ENCODE data around the gene FBXO31.

FBXO31 gene

GRCh38 chr16:87322833-87323726 lies 60.5 kb downstream of the FBXO31 start:
- Histone ChIP-seq H3K9me3 (ENCODE audit: control insufficient read depth, low read length) (no peaks in the 10 kb centered on the region), H3K27ac (ENCODE audit: low read depth, low read length, severe bottlenecking) (no peak overlapping the region), H3K4me3 (ENCODE audit: extremely low read depth, insufficient read depth, low read length, poor library complexity, severe bottlenecking) (no peak overlapping the region), H3K36me3 (ENCODE audit: control insufficient read depth, insufficient read depth, low read length) (no peaks in the 10 kb centered on the region), H3K4me1 (ENCODE audit: control insufficient read depth, insufficient read depth, low read length, poor library complexity, severe bottlenecking) (peaks cover 18% of the 10 kb centered on the region)
- WGBS, 2 experiments (ENCODE audit: insufficient coverage in 2 of 2) = 92 to 95% methylated on average over 34 to 35 of the region's 35 CpGs

DNA sequence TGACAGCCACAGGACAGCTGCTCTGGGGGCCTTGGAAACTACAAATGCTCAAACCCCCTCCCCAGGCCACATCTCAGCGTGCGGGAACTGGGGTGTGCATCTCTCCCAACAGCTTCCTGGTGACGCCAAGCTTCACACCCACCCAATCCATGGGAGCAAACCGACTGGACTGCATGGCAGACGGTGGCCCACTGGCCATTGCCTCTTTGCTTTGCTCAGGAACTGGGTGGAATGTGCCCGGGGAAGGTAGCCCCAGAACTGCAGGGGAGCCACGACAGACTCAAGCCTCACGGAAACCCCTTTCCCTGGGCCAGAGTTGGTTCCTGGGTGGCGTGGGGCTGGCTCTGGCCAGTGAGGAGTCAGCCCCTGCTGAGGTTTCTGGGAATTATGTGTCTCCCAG lies 61.2 kb downstream of the FBXO31 start:
- Histone ChIP-seq H3K4me1 (ENCODE audit: control insufficient read depth, insufficient read depth, low read length, poor library complexity, severe bottlenecking) (peaks cover 18% of the 10 kb centered on the region), H3K36me3 (ENCODE audit: control insufficient read depth, insufficient read depth, low read length) (no peaks in the 10 kb centered on the region), H3K9me3 (ENCODE audit: control insufficient read depth, low read length) (no peaks in the 10 kb centered on the region), H3K27ac (ENCODE audit: low read depth, low read length, severe bottlenecking) (no peak overlapping the region), H3K4me3 (ENCODE audit: extremely low read depth, insufficient read depth, low read length, poor library complexity, severe bottlenecking) (no peak overlapping the region)
- 86 to 97% methylated on average over 4 to 7 of the region's 9 CpGs for WGBS, 2 experiments (ENCODE audit: insufficient coverage in 2 of 2)

GRCh38 chr16:87321336-87322107 lies 62.1 kb downstream of the FBXO31 start:
- Histone ChIP-seq H3K27ac (ENCODE audit: low read depth, low read length, severe bottlenecking) (no peak overlapping the region), H3K36me3 (ENCODE audit: control insufficient read depth, insufficient read depth, low read length) (no peaks in the 10 kb centered on the region), H3K4me1 (ENCODE audit: control insufficient read depth, insufficient read depth, low read length, poor library complexity, severe bottlenecking) (peaks cover 14% of the 10 kb centered on the region), H3K9me3 (ENCODE audit: control insufficient read depth, low read length) (no peaks in the 10 kb centered on the region), H3K4me3 (ENCODE audit: extremely low read depth, insufficient read depth, low read length, poor library complexity, severe bottlenecking) (no peak overlapping the region)
- WGBS, 2 experiments (ENCODE audit: insufficient coverage in 2 of 2) = 90 to 93% methylated on average over 8 to 13 of the region's 20 CpGs

- 94 to 95% methylated on average over 11 to 12 of the region's 12 CpGs for WGBS, 2 experiments (ENCODE audit: insufficient coverage in 2 of 2)
- Histone ChIP-seq H3K4me1 (ENCODE audit: control insufficient read depth, insufficient read depth, low read length, poor library complexity, severe bottlenecking) (peaks cover 6% of the 10 kb centered on the region), H3K4me3 (ENCODE audit: extremely low read depth, insufficient read depth, low read length, poor library complexity, severe bottlenecking) (no peak overlapping the region), H3K9me3 (ENCODE audit: control insufficient read depth, low read length) (no peaks in the 10 kb centered on the region), H3K36me3 (ENCODE audit: control insufficient read depth, insufficient read depth, low read length) (no peaks in the 10 kb centered on the region), H3K27ac (ENCODE audit: low read depth, low read length, severe bottlenecking) (no peak overlapping the region)
These were observed 62.9 kb downstream of the FBXO31 start for GRCh38 chr16:87320510-87321227.

GRCh38 chr16:87319997-87320491 lies 63.5 kb downstream of the FBXO31 start:
- H3K27ac ChIP-seq (ENCODE audit: low read depth, low read length, severe bottlenecking) = no peak overlapping the region
- H3K9me3 ChIP-seq (ENCODE audit: control insufficient read depth, low read length) = no peaks in the 10 kb centered on the region
- H3K36me3 ChIP-seq (ENCODE audit: control insufficient read depth, insufficient read depth, low read length) = no peaks in the 10 kb centered on the region
- H3K4me3 ChIP-seq (ENCODE audit: extremely low read depth, insufficient read depth, low read length, poor library complexity, severe bottlenecking) = no peak overlapping the region
- WGBS, 2 experiments (ENCODE audit: insufficient coverage in 2 of 2) = 92% methylated on average over 6 to 7 of the region's 7 CpGs
- no peaks in the 10 kb centered on the region for H3K4me1 ChIP-seq (ENCODE audit: control insufficient read depth, insufficient read depth, low read length, poor library complexity, severe bottlenecking)

DNA sequence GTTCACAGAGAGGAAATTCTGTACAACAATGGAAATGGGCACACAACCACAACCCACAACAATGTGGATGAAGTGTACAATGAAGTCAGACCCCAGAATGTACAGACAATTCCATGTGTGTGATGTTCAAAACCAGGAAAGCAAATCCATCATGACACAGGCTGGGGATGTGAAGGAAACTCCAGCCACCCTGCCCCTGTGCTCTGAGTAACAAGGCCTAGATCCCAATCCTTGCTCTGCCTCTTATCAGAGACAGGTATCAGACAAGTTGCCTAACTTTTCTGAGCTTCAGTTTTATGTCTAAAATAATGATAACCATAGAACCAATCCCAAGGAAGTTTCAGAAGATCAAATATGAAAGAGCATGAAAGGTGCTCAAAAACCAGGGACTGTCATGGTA lies 64.6 kb downstream of the FBXO31 start:
- Histone ChIP-seq H3K27ac (ENCODE audit: low read depth, low read length, severe bottlenecking) (no peak overlapping the region), H3K4me1 (ENCODE audit: control insufficient read depth, insufficient read depth, low read length, poor library complexity, severe bottlenecking) (no peaks in the 10 kb centered on the region), H3K9me3 (ENCODE audit: control insufficient read depth, low read length) (no peaks in the 10 kb centered on the region), H3K36me3 (ENCODE audit: control insufficient read depth, insufficient read depth, low read length) (no peaks in the 10 kb centered on the region), H3K4me3 (ENCODE audit: extremely low read depth, insufficient read depth, low read length, poor library complexity, severe bottlenecking) (no peak overlapping the region)

GRCh38 chr16:87317750-87318644 lies 65.6 kb downstream of the FBXO31 start:
- no peaks in the 10 kb centered on the region for H3K9me3 ChIP-seq (ENCODE audit: control insufficient read depth, low read length)
- H3K4me3 ChIP-seq (ENCODE audit: extremely low read depth, insufficient read depth, low read length, poor library complexity, severe bottlenecking) = peak overlapping the region; percentile 94
- H3K36me3 ChIP-seq (ENCODE audit: control insufficient read depth, insufficient read depth, low read length) = no peaks in the 10 kb centered on the region
- H3K27ac ChIP-seq (ENCODE audit: low read depth, low read length, severe bottlenecking) = peak overlapping the region; percentile 89
- no peaks in the 10 kb centered on the region for H3K4me1 ChIP-seq (ENCODE audit: control insufficient read depth, insufficient read depth, low read length, poor library complexity, severe bottlenecking)
- WGBS, 2 experiments (ENCODE audit: insufficient coverage in 2 of 2) = 21 to 29% methylated on average over 10 to 14 of the region's 28 CpGs

GRCh38 chr16:87316923-87317749 lies 66.4 kb downstream of the FBXO31 start, which contains the start of gene C16orf95:
Gene C16orf95, minus strand, starts transcription at chr16:87317392. Its CDS starts 150 bp downstream, at chr16:87317242.
- whole genome bisulfite sequencing, 2 experiments (ENCODE audit: insufficient coverage in 2 of 2) = 0 to 1% methylated on average over 38 to 55 of the region's 64 CpGs

DNA sequence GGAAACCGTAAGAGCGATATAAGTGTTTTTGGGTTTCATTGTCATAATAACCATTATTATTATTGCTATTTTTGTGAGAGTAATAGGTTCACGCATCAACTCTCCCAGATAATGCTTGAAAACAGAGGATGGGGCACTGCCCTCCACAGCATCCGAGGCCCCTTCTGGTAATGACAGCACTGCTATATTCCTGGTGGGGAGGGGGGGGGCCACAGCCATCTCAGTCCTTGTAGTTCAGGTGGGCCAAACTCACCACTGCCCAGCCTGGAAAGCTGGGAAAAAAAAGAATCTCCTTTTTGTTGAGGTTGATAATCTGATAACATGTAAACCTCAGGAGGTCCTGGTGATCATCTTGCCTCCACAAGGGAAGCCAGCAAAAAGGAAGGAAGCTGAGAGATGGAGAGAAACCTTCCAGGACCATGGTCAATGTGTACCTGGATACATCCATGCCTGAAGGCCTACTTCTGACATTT lies 67.1 kb downstream of the FBXO31 start:
- Histone ChIP-seq H3K27ac (ENCODE audit: low read depth, low read length, severe bottlenecking) (peak overlapping the region; percentile 89), H3K4me1 (ENCODE audit: control insufficient read depth, insufficient read depth, low read length, poor library complexity, severe bottlenecking) (no peaks in the 10 kb centered on the region)

More at GRCh38 chr16:87316923-87317749, 66.4 kb downstream of the FBXO31 start, which contains the start of gene C16orf95:
- peak within 1 kb of the TSS; percentile 94 for H3K4me3 ChIP-seq (ENCODE audit: extremely low read depth, insufficient read depth, low read length, poor library complexity, severe bottlenecking)
- peak within 1 kb of the TSS; percentile 89 for H3K27ac ChIP-seq (ENCODE audit: low read depth, low read length, severe bottlenecking)
- H3K9me3 ChIP-seq (ENCODE audit: control insufficient read depth, low read length) = no peaks in the 10 kb centered on the region
- H3K36me3 ChIP-seq (ENCODE audit: control insufficient read depth, insufficient read depth, low read length) = no peaks in the 10 kb centered on the region
- H3K4me1 ChIP-seq (ENCODE audit: control insufficient read depth, insufficient read depth, low read length, poor library complexity, severe bottlenecking) = no peaks in the 10 kb centered on the region

More for the DNA sequence above, 67.1 kb downstream of the FBXO31 start:
- H3K4me3 ChIP-seq (ENCODE audit: extremely low read depth, insufficient read depth, low read length, poor library complexity, severe bottlenecking) = peak overlapping the region; percentile 94
- WGBS, 2 experiments (ENCODE audit: insufficient coverage in 2 of 2) = 92% methylated on average over 1 of the region's 4 CpGs; no CpG with 5 or more reads in 1 of the 2 experiments
- H3K9me3 ChIP-seq (ENCODE audit: control insufficient read depth, low read length) = no peaks in the 10 kb centered on the region
- H3K36me3 ChIP-seq (ENCODE audit: control insufficient read depth, insufficient read depth, low read length) = no peaks in the 10 kb centered on the region

All from mesodermal cell (in vitro differentiated cells).